ENCODE measurements around the gene CD300H.

The CD300H gene

GRCh38 chr17:74549343-74549742 lies 18.0 kb downstream of the CD300H start:
- no peak for DNase-seq (ENCODE audit: low spot score)

GRCh38 chr17:74547736-74548135 lies 19.6 kb downstream of the CD300H start:
- DNase-seq (ENCODE audit: low spot score), result no peak

- no peak for DNase-seq (ENCODE audit: low spot score)
Measured at GRCh38 chr17:74547264-74547663, 20.0 kb downstream of the CD300H start.

- no peak for DNase-seq (ENCODE audit: low spot score)
Measured at GRCh38 chr17:74546586-74546985, 20.7 kb downstream of the CD300H start.

GRCh38 chr17:74545843-74546230 lies 21.5 kb downstream of the CD300H start, which contains the start of gene CD300C:
TSS of gene CD300C (minus strand) at chr17:74546115. CDS start at chr17:74545782, 333 bp downstream.
- no peak for DNase-seq (ENCODE audit: low spot score)

- DNase-seq (ENCODE audit: low spot score), result no peak
Measured at GRCh38 chr17:74544991-74545842, 22.1 kb downstream of the CD300H start.

GRCh38 chr17:74543891-74544760 lies 23.2 kb downstream of the CD300H start:
- no peak for DNase-seq (ENCODE audit: low spot score)

GRCh38 chr17:74543406-74543805 lies 23.9 kb downstream of the CD300H start:
- no peak for DNase-seq (ENCODE audit: low spot score)

GRCh38 chr17:74542727-74543383 lies 24.5 kb downstream of the CD300H start:
- peak; percentile 33 for DNase-seq (ENCODE audit: low spot score)

- DNase-seq (ENCODE audit: low spot score), result peak; percentile 36
Measured at GRCh38 chr17:74542166-74542565, 25.1 kb downstream of the CD300H start.

GRCh38 chr17:74541176-74542111 lies 25.9 kb downstream of the CD300H start:
- peak; percentile 46 for DNase-seq (ENCODE audit: low spot score)

- no peak for DNase-seq (ENCODE audit: low spot score)
Measured at GRCh38 chr17:74539281-74539820, 28.0 kb downstream of the CD300H start.

- DNase-seq (ENCODE audit: low spot score), result no peak
Measured at GRCh38 chr17:74536890-74537289, 30.4 kb downstream of the CD300H start.

- peak; percentile 45 for DNase-seq (ENCODE audit: low spot score)
Measured at GRCh38 chr17:74532115-74532514, 35.2 kb downstream of the CD300H start.

- DNase-seq (ENCODE audit: low spot score), result peak; percentile 31
Measured at GRCh38 chr17:74531231-74531761, 36.0 kb downstream of the CD300H start, which contains the start of gene CD300LB. TSS of gene CD300LB (minus strand) at chr17:74531475. CDS start at chr17:74531350, 125 bp downstream.

GRCh38 chr17:74530831-74531150 lies 36.5 kb downstream of the CD300H start:
- peak; percentile 9 for DNase-seq (ENCODE audit: low spot score)

- peak; percentile 18 for DNase-seq (ENCODE audit: low spot score)
Measured at GRCh38 chr17:74529243-74529642, 38.1 kb downstream of the CD300H start.

- peak; percentile 11 for DNase-seq (ENCODE audit: low spot score)
Measured at GRCh38 chr17:74528491-74529199, 38.7 kb downstream of the CD300H start.

- DNase-seq (ENCODE audit: low spot score), result peak; percentile 26
Measured at GRCh38 chr17:74527756-74528155, 39.6 kb downstream of the CD300H start.

- peak; percentile 33 for DNase-seq (ENCODE audit: low spot score)
Measured at GRCh38 chr17:74527081-74527480, 40.2 kb downstream of the CD300H start.

All from left forelimb (tissue), 1 donor.